NAMALWA (cell line): ENCODE measurements around the gene KISS1.

Experiments
- DNase-seq: peaks from one replicate; pipeline ENCODE4 v3.0.0-alpha.2; 2015; ENCODE audit warnings: low spot score

KISS1 gene

DNA sequence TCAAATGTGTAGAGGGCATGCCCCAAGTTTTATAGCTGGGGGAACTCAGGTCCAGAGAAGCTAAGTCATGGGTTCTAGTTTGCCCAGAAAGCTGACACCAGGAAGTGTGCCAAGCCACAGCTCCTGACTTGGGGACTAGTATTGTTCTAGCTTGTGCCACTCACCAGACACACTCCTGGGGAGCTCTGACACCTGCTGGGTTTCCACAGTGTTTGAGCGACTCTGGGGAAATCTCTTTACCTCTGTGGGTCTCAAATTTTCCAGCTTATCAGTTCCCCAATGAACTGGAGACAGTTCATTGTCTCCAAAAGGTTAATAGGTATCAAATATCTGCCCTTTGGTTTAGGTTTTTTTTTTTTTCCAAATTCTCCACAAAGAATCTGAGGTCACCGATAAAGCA is 4.2 kb downstream of the KISS1 start:
- no peak for DNase-seq

DNA sequence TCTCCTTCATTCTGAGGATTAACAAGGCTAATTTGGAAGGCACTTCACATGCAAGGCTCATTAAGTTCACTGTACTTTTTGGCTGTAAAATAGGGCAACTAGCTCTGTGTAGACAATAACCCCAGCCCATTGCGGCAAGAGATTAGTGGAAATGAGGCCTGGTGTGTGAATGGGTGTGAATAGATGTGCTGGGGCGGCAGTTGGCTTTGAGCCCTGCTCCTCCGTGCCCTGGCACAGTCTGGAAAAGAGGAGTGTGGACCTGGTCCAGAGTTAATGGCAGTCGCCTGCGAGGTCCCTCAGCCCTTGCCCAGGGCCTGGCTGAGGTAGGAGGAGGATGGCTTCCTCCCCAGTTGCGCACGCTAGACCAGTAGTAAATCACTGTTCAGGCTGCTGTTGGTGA is 4.8 kb downstream of the KISS1 start:
- no peak for DNase-seq

GRCh38 chr1:204190212-204191211 is 5.8 kb downstream of the KISS1 start:
- no peak for DNase-seq

DNA sequence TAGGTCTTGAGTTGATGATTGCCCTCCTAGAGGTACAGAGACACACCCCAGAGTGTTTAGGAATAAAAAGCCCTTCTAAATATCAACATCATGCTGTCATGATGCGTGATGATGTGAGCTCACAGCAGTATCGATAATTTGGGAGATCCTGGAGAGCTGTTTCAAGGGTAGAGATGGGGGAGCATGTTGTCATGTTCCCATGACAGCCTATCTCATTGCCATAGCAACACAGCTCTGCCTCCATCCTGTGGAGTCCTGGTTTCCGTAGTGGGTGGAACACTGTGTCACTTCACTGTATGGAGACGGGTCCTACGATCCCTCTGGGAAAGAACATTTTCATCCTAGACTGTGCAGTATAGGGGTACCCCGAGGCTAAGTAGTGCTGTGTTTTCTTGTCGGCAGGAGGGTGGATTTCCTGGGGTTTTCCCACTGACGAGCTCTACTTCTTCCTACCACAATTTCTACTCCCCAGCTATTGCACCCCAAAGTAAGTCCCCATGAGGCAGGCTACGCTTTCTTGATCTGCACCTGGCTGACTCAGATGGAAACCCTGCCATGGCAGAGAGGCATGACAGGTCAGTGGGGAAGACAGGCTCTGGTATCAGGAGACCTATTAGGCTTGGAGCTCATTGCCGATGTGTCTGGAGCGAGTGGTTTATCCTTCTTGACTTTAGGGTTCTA is 7.2 kb downstream of the KISS1 start:
- no peak for DNase-seq

DNA sequence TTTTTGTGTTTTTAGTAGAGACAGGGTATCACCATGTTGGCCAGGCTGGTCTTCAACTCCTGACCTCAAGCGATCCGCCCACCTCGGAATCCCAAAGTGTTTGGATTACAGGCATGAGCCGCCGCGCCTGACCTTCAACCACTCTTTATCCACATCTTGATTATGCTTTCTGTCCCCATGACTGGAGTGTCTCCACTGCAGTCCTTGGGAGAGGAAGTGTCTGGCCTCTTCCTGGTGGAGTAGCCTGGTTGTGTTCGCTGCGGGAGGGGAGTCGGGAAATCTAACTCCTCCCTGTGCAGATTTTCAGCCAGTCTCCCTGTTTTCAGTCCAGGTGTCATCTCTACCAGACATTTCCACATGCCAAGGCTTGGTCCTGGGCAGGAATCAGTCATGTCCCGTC is 9.7 kb downstream of the KISS1 start:
- DNase-seq, result no peak

- no peak for DNase-seq
Observed at GRCh38 chr1:204181116-204181515, 15.2 kb downstream of the KISS1 start.

DNA sequence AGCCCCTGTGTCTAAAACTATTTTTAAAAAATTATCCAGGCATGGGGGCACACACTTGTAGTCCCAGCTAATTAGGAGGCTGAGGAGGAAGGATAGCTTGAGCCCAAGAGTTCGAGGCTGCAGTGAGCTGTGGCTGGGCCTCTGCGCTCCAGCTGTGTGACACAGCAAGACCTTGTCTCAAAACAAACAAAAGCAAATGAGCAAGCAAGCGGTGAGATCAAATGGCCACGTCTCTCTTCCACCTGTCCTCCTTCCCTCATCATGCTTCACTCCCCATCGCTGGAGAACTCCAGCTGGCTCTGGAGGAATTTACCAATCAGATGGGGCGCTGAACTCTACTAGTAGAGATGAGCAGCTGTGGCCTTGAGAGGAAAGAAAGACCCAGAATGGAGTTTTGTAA is 16.2 kb downstream of the KISS1 start:
- no peak for DNase-seq

DNA sequence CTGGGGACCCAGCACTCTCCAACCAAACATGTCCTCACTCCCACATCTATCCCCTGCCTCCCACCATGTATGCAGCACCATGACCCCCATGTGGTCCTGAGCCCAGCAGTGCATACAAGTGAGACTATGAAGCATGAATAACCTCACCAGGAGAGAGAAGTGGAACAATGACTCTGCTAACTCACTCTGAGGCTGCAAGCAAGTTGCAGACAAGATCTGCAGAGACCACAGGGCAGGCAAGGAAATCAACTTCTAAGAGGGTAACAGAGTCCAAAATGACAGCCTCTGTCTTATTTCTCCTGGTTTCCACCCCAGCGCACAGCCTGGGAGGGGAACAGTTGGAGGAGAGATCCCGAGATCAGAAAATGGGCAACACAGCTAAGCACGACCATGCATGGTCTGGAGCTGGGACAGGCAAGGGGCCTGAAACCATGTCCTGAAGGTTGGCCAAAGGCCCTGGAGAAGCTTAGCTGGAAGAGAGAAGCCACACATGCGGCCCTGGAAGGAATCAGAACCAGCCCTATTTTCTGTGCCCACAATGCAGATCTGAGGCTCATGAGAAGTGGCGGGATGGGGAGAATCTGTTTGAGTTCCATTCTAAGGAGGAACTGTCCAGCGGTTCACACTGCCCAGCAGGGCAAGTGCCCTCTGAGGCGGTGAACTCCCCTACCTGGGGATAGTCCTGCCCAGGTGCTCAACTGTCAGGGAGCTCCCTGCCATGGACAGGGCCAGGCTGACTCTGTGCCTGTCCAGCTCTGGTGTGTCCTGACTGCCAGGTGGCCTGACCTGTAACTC is 17.6 kb downstream of the KISS1 start:
- no peak for DNase-seq

DNA sequence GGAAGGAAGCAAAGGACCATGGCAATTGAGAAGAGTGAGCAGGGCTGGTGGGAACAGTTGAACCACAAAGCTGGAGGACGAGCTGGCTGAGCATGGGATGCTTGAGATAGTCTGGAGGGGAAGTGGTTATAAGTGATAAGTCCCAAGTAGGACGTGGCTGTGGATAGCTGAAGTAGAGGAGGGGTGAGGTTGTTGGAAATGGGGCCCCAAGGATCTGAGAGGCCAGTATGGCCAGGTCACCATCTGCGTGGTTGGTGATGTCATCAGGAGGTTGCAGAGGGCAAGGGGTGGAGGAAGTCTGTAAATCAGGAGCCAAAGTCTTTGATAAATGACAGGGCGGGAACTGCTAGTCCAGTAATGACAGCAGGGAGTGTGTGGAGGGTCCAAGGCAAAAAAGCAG is 19.2 kb downstream of the KISS1 start:
- no peak for DNase-seq

DNA sequence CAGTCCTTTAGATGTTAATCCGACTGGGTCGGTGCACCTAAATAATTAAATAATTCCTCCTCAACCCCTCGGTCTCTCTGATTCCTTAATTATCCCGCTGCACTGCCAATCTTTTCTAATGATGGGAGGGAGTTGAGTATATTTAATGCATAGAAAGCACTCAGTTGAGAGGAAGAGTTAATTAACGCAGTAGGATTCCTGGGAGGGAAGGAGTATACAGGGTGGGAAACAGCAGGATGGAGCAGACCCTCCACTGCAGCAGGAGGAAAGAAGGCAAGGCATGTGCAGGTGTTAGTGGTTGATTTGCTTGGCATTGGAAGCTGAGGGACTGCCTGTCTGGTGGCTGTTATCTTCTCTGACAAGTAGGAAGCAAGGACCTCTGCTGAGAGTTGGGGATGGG is 20.2 kb downstream of the KISS1 start:
- no peak for DNase-seq

GRCh38 chr1:204174958-204175357 is 21.3 kb downstream of the KISS1 start:
- DNase-seq, result no peak

GRCh38 chr1:204172404-204173029 is 23.8 kb downstream of the KISS1 start:
- DNase-seq, result no peak

GRCh38 chr1:204171751-204172178 is 24.5 kb downstream of the KISS1 start:
- DNase-seq, result no peak

DNA sequence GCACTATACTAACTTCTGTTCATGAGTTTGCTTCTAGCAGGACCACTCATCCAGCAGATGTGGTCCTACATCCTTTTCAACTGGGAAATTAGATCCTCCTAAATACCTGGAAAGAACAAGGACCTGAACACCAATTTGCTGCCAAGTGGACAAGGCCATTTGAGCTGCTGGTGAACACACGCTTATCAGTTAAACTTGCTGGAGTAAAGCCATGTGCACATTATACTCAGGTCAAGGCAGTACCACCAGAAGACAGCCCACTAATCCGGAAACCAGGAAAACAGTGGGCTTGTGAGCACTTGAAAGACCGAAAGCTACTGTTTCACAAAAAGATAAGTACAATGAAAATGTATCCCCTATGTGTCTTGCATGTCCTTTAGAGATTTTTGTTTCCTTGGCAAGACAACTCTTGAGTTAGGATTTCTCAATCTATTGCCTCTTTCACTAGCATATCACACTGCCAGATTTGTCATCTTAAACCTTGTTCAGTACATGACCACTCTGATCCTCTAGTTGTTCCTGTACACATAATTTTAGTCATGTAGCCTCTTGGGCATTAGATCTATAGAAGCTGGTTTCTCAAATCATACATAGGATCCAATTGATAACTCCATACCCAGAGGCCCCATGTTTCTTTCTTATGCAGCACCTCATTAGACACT is 25.7 kb downstream of the KISS1 start:
- DNase-seq, result no peak

DNA sequence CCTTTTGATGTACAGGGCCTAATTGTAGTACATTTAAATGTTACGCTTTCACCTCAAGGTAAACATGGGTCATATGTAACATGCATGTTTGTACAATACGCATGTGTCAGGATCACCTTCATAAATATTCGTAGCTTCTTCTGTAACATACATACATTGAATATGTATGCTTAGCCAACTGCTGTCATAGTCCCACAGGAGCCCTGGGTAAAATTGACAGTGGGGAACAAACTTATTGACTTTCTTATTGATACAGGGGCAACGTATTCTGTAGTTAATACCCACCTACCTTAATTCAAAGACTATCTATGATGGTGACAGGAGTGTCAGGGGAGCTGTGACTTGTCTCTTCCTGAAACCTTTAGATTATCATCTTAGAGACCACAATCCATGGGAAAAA is 26.4 kb downstream of the KISS1 start:
- no peak for DNase-seq

DNA sequence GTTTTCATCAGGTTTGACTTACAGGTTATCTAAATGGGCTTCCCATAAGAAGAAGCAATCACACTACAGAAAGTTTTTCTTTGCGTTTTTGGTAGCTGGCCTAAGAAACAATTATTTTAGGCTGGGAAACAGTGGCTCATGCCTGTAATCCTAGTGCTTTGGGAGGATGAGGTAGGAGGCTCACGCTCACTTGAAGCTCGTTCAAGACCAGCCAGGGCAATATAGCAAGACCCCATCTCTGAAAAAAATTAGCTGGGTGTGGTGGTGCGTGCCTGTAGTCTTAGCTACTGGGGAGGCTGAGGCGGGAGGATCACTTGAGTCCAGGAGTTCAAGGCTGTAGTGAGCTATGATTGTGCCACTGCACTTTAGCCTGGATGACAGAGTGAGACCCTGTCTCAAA is 28.6 kb downstream of the KISS1 start:
- no peak for DNase-seq

- no peak for DNase-seq
Observed at GRCh38 chr1:204166219-204166618, 30.1 kb downstream of the KISS1 start, which contains the start of gene REN. REN (minus strand) TSS chr1:204166337; CDS start chr1:204166293, 44 bp downstream.

GRCh38 chr1:204162494-204163074 is 33.7 kb downstream of the KISS1 start:
- peak; percentile 76 for DNase-seq

DNA sequence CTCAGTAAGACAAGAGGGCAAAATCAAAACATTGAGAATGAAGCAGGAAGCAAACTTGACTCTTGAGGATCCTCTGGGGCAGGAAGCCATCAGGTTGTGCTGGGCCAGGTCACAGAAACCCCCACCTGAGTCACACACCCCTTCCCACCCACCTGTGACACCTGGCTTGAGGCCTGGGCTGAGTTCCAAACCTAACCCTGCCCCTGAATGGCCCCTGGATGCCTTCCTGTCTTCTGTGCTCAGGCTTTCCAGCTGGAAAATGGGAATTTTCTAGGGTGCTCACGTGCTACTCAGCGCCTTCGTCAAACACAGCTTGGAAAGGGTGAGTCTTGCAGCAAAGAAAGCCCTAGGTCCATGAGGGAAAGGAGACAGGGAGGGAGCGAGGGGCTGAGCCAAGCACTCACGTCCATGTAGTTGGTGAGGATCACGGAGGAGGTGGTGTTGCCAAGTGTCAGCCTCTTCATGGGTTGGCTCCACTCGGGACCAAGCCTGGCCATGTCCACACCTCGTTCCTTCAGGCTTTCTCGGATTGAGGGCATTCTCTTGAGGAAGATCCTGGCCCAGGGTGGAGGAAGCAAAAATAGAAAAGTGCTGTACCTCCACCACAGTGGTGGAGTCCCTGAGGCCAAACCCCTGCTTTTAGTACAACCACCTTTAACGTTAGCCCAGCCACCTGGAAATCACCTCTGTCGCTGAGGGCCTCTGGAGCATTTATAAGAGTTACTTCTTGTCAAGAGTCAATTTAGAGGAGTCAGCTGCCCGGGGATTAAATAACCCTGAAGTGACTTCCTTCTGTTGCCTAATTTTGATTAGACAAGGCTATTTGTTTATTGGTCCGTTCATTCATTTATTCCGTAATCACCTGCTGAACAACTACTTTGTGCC is 34.4 kb downstream of the KISS1 start:
- DNase-seq, result no peak

DNA sequence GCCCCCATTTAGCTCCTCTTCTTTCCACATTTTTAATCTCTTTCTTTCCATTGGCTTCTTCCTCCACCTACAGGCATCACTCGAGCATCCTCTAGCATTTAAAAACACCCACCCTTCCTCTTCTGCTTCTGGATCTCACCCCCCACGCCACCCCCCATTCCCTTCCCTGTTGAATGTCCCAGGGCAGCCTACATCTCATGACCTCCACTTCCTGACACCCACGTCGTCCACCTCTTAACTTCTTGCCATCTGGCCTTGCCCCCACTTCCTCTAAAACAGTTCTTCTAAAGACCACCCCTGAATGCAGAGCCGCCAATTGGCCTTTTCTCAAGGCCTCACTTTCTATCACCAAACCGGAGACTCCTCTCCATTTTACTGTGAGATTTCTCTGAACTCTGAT is 38.3 kb downstream of the KISS1 start:
- DNase-seq, result no peak
